ENCODE measurements around the gene TRPV5. TPM values are rescaled to one million over a fixed set of nuclear protein-coding genes. Genes with fewer than 3 reads are reported as not detected.
A peak's percentile ranks its signal among the peaks of the same experiment; 100 is the strongest.

Gene TRPV5
- total RNA-seq, 2 donors from 2014 or later = not detected

DNA sequence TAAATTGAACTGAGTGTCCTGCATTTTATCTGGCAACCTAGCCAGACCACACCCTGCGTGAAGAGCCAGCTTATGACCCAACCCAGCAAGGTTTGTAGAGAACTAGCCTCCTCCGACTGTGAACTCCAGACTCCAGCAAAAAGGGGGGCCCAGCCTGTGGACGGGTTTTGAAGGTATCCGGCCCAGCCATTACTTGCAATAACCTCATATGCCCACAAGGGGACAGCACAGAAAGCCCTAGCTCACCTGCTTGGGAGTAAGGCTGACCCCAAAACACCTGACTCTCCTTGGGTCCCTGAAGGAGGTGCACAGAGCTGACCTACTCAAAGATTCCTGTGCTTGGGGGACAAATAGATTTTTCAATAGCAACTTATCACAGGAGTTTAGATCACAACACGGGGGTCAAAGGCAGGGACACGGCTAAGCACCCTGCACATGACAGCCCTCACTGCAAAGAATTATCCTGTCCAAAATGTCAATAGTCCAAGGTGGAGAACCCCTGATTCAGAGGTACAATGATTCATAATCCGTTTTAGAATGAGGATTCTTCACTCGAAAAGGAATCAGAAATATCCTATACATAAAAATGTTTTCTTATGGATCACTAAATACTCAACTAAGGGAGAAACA, 52.6 kb downstream of the TRPV5 start:
- no peaks in the 10 kb centered on the region for H3K4me1 ChIP-seq
- no peak overlapping the region for H3K27ac ChIP-seq
- H3K27me3 ChIP-seq = no peaks in the 10 kb centered on the region
- no peaks in the 10 kb centered on the region for H3K9me3 ChIP-seq
- intact Hi-C loops (cut with DNase I) = loop anchor here (5.0 kb wide), 1 partner anchor 121 kb away; no protein-coding TSS in a partner anchor
- H3K4me3 ChIP-seq = no peak overlapping the region
- no peaks in the 10 kb centered on the region for H3K36me3 ChIP-seq
- no peak for DNase-seq
- TF ChIP-seq, protein P1, sequence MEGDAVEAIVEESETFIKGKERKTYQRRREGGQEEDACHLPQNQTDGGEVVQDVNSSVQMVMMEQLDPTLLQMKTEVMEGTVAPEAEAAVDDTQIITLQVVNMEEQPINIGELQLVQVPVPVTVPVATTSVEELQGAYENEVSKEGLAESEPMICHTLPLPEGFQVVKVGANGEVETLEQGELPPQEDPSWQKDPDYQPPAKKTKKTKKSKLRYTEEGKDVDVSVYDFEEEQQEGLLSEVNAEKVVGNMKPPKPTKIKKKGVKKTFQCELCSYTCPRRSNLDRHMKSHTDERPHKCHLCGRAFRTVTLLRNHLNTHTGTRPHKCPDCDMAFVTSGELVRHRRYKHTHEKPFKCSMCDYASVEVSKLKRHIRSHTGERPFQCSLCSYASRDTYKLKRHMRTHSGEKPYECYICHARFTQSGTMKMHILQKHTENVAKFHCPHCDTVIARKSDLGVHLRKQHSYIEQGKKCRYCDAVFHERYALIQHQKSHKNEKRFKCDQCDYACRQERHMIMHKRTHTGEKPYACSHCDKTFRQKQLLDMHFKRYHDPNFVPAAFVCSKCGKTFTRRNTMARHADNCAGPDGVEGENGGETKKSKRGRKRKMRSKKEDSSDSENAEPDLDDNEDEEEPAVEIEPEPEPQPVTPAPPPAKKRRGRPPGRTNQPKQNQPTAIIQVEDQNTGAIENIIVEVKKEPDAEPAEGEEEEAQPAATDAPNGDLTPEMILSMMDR (IDR thresholded peaks at IDR 0.05) = peak; percentile 79
- no peak overlapping the region for H3K9ac ChIP-seq (ENCODE audit: low read depth in 2 of 2, low read length in 2 of 2)

DNA sequence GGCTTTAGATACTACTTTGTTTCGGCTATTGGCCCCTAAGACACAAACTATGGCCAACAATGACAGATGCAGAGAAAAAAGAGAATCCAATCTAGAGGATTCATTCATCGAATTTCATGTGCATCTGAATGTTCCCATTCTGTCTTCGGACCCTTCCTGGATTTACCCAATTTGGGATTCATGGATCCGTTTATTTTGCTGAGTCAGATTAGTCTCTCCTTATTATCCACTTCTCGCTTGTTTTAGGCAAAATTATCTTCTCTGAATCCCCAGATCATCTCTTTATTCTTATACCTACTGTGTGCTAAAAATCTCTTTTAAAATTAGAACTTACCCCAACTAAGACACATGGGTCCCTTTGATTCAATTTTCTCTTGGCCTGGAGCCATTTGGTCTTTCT, 54.5 kb downstream of the TRPV5 start:
- intact Hi-C loops (cut with DNase I) = no loop called here
- Histone ChIP-seq H3K27me3 (no peaks in the 10 kb centered on the region), H3K27ac (no peak overlapping the region), H3K4me1 (no peaks in the 10 kb centered on the region), H3K9ac (ENCODE audit: low read depth in 2 of 2, low read length in 2 of 2) (no peak overlapping the region), H3K4me3 (no peak overlapping the region), H3K36me3 (no peaks in the 10 kb centered on the region), H3K9me3 (no peaks in the 10 kb centered on the region)
- no peak for DNase-seq
- TF ChIP-seq, protein P1 (IDR thresholded peaks at IDR 0.05) = no peak

DNA sequence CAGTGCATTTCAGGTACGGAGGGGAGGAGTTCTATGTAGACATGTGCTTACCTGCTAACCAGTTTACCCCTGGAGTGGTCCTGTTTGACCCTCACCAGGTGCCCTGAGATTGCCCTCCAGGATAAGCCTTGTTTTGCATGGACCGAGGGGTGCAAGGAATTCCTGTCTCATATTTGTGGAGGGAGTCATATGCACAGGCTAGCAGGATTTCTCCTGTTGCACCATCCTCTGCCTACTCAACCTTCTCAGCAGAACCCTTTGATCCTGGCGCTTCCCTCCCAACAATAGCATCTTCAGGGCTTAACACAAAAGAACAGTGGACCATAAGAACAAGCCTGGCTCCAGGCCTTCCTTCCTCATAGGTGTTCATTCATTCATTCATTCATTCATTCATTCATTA, 55.2 kb downstream of the TRPV5 start:
- H3K4me3 ChIP-seq = no peak overlapping the region
- no peaks in the 10 kb centered on the region for H3K36me3 ChIP-seq
- no peak overlapping the region for H3K9ac ChIP-seq (ENCODE audit: low read depth in 2 of 2, low read length in 2 of 2)
- H3K27me3 ChIP-seq = no peaks in the 10 kb centered on the region
- TF ChIP-seq, protein P1 (IDR thresholded peaks at IDR 0.05) = no peak
- H3K9me3 ChIP-seq = no peaks in the 10 kb centered on the region
- intact Hi-C loops (cut with DNase I) = no loop called here
- DNase-seq = no peak
- H3K4me1 ChIP-seq = no peaks in the 10 kb centered on the region
- no peak overlapping the region for H3K27ac ChIP-seq

DNA sequence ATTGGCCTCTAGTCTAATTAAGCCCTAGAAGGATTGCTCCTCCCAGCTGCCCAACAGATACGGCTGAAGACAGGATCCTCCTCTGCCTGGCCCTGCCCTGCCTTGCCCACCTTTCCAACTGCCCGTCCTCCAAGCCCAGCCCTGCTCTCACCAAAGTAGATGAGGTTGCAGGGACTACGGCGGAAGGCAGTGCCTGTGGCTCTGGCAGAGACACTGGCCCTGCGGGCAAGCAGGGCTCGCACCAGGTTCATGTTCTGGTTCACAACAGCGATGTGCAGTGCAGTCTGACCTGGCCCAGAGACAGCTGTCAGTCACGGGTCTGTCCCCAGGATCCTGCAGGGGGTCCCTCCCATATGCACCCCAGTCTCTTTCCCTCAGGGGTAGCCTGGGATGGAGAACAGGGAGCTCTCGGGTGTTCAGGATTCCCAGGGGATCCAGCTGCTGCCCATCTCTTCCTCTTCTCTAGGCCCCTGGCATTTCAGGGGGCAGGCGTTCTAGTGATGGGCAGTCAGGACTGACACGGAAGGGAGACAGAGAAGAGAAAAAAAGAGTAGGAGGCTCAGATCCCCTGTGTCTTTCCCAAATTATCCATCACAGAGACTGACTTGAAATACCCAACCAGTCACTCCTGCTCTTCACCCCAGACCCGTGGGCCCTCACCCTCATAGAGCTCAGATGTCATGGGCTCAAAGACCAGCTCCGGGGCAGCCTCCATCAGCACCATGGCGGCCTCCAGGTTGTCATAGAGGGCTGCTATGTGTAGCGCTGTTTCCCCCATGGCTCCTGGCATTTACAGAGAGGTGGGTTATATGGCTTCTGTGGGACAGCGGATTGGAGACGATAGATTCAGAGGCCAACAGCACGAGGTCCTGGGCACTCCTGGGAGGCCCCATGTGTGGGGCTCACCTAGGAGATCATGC, 56.3 kb downstream of the TRPV5 start:
- H3K9ac ChIP-seq (ENCODE audit: low read depth in 2 of 2, low read length in 2 of 2) = no peak overlapping the region
- no peak for DNase-seq
- intact Hi-C loops (cut with DNase I) = no loop called here
- no peaks in the 10 kb centered on the region for H3K36me3 ChIP-seq
- H3K27me3 ChIP-seq = no peaks in the 10 kb centered on the region
- no peaks in the 10 kb centered on the region for H3K9me3 ChIP-seq
- TF ChIP-seq, protein P1 (IDR thresholded peaks at IDR 0.05) = no peak
- H3K27ac ChIP-seq = no peak overlapping the region
- H3K4me1 ChIP-seq = no peaks in the 10 kb centered on the region
- H3K4me3 ChIP-seq = no peak overlapping the region

DNA sequence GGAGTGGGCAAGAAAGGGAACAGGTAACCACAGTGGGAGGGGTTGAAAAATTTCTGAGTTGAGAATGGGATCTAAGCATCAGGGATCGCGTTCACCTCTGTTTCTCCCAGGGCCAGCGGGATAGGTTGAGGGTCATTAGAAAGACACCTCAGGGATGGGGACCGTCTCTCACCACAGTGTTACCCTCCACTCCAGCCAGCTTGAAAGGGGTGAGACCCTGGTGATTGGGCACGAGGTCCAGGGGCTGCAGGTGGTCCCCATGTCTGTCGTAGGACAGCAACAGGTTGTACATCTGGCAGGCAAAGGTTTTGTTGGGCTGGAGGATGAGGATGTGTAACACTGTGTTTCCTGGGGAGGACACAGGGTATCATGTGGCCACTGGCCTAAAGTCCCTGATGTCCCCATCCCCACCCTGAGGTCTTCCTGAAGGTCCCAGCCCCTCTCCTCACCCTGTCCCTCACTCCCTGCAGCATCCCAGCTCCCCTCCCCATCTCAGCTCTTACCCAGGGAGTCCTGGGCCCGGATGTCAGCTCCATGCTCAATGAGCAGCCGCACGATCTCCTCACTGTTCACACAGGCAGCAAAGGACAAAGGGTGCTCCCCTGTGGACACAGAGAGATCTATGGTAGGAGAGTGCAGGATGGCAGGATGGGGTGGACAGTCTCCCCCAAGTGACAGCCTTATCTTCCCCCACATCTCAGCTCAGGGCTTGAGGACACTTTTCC, 57.1 kb downstream of the TRPV5 start:
- no peak for DNase-seq
- H3K27ac ChIP-seq = no peak overlapping the region
- H3K9ac ChIP-seq (ENCODE audit: low read depth in 2 of 2, low read length in 2 of 2) = no peak overlapping the region
- H3K9me3 ChIP-seq = no peaks in the 10 kb centered on the region
- TF ChIP-seq, protein P1 (IDR thresholded peaks at IDR 0.05) = no peak
- intact Hi-C loops (cut with DNase I) = no loop called here
- no peaks in the 10 kb centered on the region for H3K27me3 ChIP-seq
- H3K4me1 ChIP-seq = no peaks in the 10 kb centered on the region
- no peak overlapping the region for H3K4me3 ChIP-seq
- H3K36me3 ChIP-seq = no peaks in the 10 kb centered on the region
